Chondrocyte (in vitro differentiated cells): ENCODE data around the gene STRIT1. TPM values are rescaled to one million over a fixed set of nuclear protein-coding genes. Genes with fewer than 3 reads are reported as not detected.

Experiments
- DNase-seq: peaks from one replicate; pipeline ENCODE4 v3.0.0; 2021; ENCODE audit warnings: mixed read lengths, low spot score
- H3K27ac Mint-ChIP-seq: one replicate; pipeline ENCODE4 v1.8.0; 2021; ENCODE audit warnings: mild to moderate bottlenecking, moderate library complexity, mixed read lengths; ENCODE audit not compliant: unreplicated experiment
- H3K27me3 Mint-ChIP-seq: 2 replicates; pipeline ENCODE4 v1.8.0; 2021; ENCODE audit warnings: low read depth, mixed read lengths
- H3K36me3 Mint-ChIP-seq: 2 replicates; pipeline ENCODE4 v1.8.0; 2021; ENCODE audit warnings: low read depth, mixed read lengths
- H3K4me1 Mint-ChIP-seq: 2 replicates; pipeline ENCODE4 v1.8.0; 2021; ENCODE audit warnings: low read depth, mild to moderate bottlenecking, mixed read lengths
- H3K4me3 Mint-ChIP-seq: one replicate; pipeline ENCODE4 v1.8.0; 2021; ENCODE audit warnings: mild to moderate bottlenecking, moderate library complexity, mixed read lengths; ENCODE audit not compliant: unreplicated experiment
- H3K9me3 Mint-ChIP-seq: 2 replicates; pipeline ENCODE4 v1.8.0; 2021; ENCODE audit warnings: low read depth, mixed read lengths
- total RNA-seq: library from RNA; stranded (reverse); gene quantifications from 3 replicates; pipeline ENCODE4 v1.2.1, GENCODE V29; 2021
- TF ChIP-seq, protein P1 (sequence below): fragments of 200-600 bp; sonication (generic); IDR thresholded peaks from 2 replicates; pipeline ENCODE4 v1.5.0; 2021; ENCODE audit warnings: antibody characterized with exemption, mild to moderate bottlenecking, moderate library complexity

STRIT1 gene
- total RNA-seq, 1 donor from 2014 or later: not detected

DNA sequence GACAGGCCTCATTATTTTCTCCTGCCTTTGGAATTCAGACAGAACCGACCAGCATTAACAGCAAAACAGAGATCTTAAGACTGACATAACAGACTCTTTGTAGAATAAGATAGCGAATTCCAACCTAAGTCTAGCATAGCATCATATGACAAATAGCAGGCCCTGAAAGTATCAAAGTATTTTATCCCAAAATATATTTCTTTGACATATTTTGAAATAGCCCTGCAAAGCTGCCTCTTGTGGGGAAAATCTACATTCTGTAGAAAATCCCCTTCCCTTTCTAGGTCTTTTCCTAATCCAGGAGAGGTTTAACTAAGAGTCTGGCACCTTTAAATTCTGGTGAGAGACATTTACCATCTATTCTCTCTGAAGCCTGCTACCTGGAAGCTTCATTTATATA is 34.4 kb upstream of the STRIT1 start:
- Mint-ChIP-seq H3K4me1 (no peaks in the 10 kb centered on the region), H3K36me3 (no peaks in the 10 kb centered on the region), H3K27me3 (peaks cover 4% of the 10 kb centered on the region), H3K27ac (no peak overlapping the region), H3K9me3 (no peaks in the 10 kb centered on the region), H3K4me3 (no peak overlapping the region)
- TF ChIP-seq, protein P1, sequence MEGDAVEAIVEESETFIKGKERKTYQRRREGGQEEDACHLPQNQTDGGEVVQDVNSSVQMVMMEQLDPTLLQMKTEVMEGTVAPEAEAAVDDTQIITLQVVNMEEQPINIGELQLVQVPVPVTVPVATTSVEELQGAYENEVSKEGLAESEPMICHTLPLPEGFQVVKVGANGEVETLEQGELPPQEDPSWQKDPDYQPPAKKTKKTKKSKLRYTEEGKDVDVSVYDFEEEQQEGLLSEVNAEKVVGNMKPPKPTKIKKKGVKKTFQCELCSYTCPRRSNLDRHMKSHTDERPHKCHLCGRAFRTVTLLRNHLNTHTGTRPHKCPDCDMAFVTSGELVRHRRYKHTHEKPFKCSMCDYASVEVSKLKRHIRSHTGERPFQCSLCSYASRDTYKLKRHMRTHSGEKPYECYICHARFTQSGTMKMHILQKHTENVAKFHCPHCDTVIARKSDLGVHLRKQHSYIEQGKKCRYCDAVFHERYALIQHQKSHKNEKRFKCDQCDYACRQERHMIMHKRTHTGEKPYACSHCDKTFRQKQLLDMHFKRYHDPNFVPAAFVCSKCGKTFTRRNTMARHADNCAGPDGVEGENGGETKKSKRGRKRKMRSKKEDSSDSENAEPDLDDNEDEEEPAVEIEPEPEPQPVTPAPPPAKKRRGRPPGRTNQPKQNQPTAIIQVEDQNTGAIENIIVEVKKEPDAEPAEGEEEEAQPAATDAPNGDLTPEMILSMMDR: no peak
- no peak for DNase-seq

DNA sequence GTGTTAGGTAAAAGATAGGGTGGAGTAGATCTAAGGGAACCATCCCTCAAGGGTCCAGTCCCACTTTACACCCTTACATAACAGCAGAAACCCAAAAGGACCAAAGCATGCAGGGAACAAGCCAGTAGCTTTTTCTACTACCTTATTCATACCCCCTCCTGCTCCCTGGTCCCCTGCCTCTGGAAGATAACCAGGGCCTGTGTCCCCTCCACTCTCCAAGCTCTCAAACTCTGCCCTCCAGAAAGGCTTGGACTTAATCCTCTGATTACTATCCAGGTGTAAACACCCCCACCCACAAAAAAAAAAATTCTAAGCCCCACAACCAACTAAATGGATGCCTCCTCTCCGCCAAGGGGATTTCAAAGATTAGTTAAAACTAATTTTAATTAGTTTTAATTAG is 33.9 kb upstream of the STRIT1 start:
- no peak for DNase-seq
- Mint-ChIP-seq H3K27me3 (peaks cover 4% of the 10 kb centered on the region), H3K4me1 (no peaks in the 10 kb centered on the region), H3K36me3 (no peaks in the 10 kb centered on the region), H3K4me3 (no peak overlapping the region), H3K27ac (no peak overlapping the region), H3K9me3 (no peaks in the 10 kb centered on the region)
- TF ChIP-seq, protein P1: no peak

DNA sequence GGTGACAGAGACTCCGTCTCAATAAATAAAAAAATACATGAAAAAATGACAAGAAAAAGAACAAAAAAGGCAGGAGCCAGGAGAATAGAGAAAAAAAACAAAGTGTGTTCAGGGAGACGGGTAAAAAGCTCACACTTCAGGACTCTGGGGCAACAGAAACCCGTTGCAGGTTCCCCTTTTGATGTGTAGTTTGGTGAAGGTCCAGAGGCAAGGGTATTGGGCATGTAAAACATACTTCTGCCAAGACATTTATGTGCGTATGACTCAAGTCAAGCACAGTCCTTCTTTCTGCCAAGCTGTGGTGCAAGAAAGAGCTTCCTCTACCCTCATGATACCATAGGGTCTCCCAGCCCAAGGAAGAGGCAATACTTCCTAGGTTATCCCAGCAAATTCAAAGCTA is 33.4 kb upstream of the STRIT1 start:
- no peaks in the 10 kb centered on the region for H3K36me3 Mint-ChIP-seq
- H3K4me1 Mint-ChIP-seq: no peaks in the 10 kb centered on the region
- H3K4me3 Mint-ChIP-seq: no peak overlapping the region
- H3K27ac Mint-ChIP-seq: no peak overlapping the region
- TF ChIP-seq, protein P1: no peak
- no peaks in the 10 kb centered on the region for H3K9me3 Mint-ChIP-seq
- H3K27me3 Mint-ChIP-seq: peaks cover 4% of the 10 kb centered on the region
- no peak for DNase-seq

DNA sequence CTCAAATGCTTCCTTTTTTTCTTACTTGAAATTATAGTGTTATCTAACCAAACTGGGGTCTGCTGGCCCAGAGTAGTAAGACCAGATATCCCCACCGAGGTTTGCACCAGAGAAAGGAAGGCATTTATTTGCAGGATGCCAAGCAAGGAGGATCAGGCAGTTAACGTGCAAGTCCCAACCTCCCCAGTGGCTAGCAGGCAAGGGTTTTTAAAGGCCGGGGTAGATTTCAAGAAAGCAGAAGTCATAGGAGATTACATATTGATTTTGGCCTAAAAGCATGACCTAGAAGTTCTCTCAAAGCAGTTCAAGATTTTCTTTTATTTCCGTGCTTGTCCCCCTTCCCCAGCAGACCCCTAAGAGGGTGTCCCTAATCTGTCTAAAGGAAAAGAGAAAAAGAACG is 32.8 kb upstream of the STRIT1 start:
- no peaks in the 10 kb centered on the region for H3K36me3 Mint-ChIP-seq

DNA sequence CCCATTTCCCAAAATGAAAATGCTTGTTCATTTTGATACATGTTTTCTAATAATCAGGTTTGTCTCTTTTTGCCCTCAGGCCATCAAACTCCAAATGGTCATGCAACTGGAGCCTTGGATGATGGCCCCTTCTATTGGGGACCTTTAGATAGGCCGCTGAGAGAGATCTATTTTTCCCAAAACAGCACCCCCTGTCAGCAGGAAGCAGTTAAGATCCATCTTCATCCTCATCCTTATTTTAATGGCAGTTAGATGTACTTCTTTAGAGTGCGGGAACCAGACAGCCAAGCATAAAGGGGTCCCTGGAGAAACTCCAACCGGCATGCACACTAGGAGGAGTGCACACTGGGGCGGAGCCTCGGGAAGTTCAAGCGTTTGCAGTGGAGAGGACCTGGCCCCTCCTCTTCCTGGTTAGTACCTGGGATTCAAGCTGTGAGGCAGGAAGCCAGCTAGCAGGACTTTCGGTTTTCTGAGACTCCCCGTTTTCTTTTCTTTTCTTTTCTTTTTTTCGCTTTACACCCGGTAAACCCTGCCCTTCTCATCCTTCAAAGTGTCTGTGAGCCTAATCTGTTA is 31.9 kb upstream of the STRIT1 start:
- no peak for DNase-seq
- Mint-ChIP-seq H3K9me3 (no peaks in the 10 kb centered on the region), H3K36me3 (no peaks in the 10 kb centered on the region), H3K27ac (no peak overlapping the region), H3K27me3 (peaks cover 4% of the 10 kb centered on the region), H3K4me1 (no peaks in the 10 kb centered on the region), H3K4me3 (no peak overlapping the region)
- TF ChIP-seq, protein P1: peak; percentile 64

More for the DNA sequence above, 32.8 kb upstream of the STRIT1 start:
- DNase-seq: no peak
- H3K9me3 Mint-ChIP-seq: no peaks in the 10 kb centered on the region
- no peak overlapping the region for H3K27ac Mint-ChIP-seq
- no peak overlapping the region for H3K4me3 Mint-ChIP-seq
- H3K27me3 Mint-ChIP-seq: peaks cover 4% of the 10 kb centered on the region
- H3K4me1 Mint-ChIP-seq: no peaks in the 10 kb centered on the region
- TF ChIP-seq, protein P1: no peak
